Lung (tissue), 12 donors: ENCODE results near the gene HSP90AB1. TPM values are rescaled to one million over a fixed set of nuclear protein-coding genes. Genes with fewer than 3 reads are reported as not detected.

Experiments used
- ATAC-seq: fragments of 200-7000 bp; cut with Tn5 transposase; one replicate; pipeline ENCODE4 v1.9.1; 2020; ENCODE audit warnings: moderate number of reproducible peaks; ENCODE audit not compliant: insufficient read depth, low FRiP score
- DNase-seq, 3 donors: peaks; one replicate each; pipeline ENCODE4 v3.0.0-alpha.2; 2013 to 2017
- H3K27ac ChIP-seq, 2 donors: one replicate each; pipeline ENCODE4 v1.5.1; 2013; ENCODE audit warnings: mild to moderate bottlenecking in 2 of 2, moderate library complexity in 2 of 2, control low read depth in 1 of 2, inconsistent platforms in 1 of 2, low read depth in 1 of 2, low read length in 1 of 2
- H3K27me3 ChIP-seq, 3 donors: one replicate each; pipeline ENCODE4 v1.5.1; 2013; ENCODE audit warnings: low read length in 2 of 3; ENCODE audit not compliant: control insufficient read depth in 3 of 3, insufficient read depth in 3 of 3
- H3K36me3 ChIP-seq, 4 donors: one replicate each; pipeline ENCODE4 v1.5.1; 2013; ENCODE audit warnings: low read length in 4 of 4, mild to moderate bottlenecking in 1 of 4, moderate library complexity in 1 of 4; ENCODE audit not compliant: control insufficient read depth in 4 of 4, insufficient read depth in 4 of 4
- H3K4me1 ChIP-seq, 5 donors: one replicate each; pipeline ENCODE4 v1.5.1; 2013; ENCODE audit warnings: low read length in 5 of 5, mild to moderate bottlenecking in 2 of 5, moderate library complexity in 1 of 5; ENCODE audit not compliant: control insufficient read depth in 5 of 5, insufficient read depth in 5 of 5
- H3K4me3 ChIP-seq: one replicate; pipeline ENCODE4 v1.5.1; 2013; ENCODE audit warnings: mild to moderate bottlenecking, control low read depth, moderate library complexity
- H3K9ac ChIP-seq, 2 donors: one replicate each; pipeline ENCODE4 v1.5.1; 2013; ENCODE audit warnings: low read length in 2 of 2, control low read depth in 1 of 2; ENCODE audit not compliant: insufficient read depth in 1 of 2
- H3K9me3 ChIP-seq, 4 donors: one replicate each; pipeline ENCODE4 v1.5.1; 2013; ENCODE audit warnings: low read length in 3 of 4, mild to moderate bottlenecking in 1 of 4, moderate library complexity in 1 of 4; ENCODE audit not compliant: control insufficient read depth in 4 of 4, insufficient read depth in 3 of 4
- CTCF ChIP-seq: IDR thresholded peaks from 2 replicates; pipeline ENCODE4 v1.5.1; 2012; ENCODE audit warnings: mild to moderate bottlenecking; ENCODE audit errors: control extremely low read depth, extremely low read depth
- WGBS, 2 donors: extraction: QIAGEN DNeasy Blood & Tissue Kit; methylation state at CpG; one replicate each; pipeline ENCODE4 v1.1.7; 2013; 5-methylcytosine and 5-hydroxymethylcytosine counted together
- polyA plus RNA-seq, 2 donors: library from polyadenylated mRNA; stranded (reverse); fragments of 200-250 nt; gene quantifications; one replicate each; pipeline ENCODE4 v1.2.1, GENCODE V29; 2013
- total RNA-seq, 2 donors: library from RNA; depleted of rRNA in 1 of 2; stranded (reverse); fragments of >200 nt in 1 of 2; gene quantifications; one replicate each; pipeline ENCODE4 v1.2.1, GENCODE V29; 2014 to 2021
- donor health status: control.
- donor health status: control.
- donor health status: Bipolar disorder and iron deficiency.
- donor health status: healthy.
- donor health status: DM: yes; HTN: yes; CAD: no.

Gene HSP90AB1
- total and polyA plus RNA-seq, 4 donors, result 289 to 700 (median 509) TPM

- H3K36me3 ChIP-seq, result no peaks in the 10 kb centered on the region
- peak; percentile 65 to 83 (median 82) for DNase-seq
- no peak for TF ChIP-seq CTCF
- no peak within 1 kb of the TSS for H3K9ac ChIP-seq
- H3K4me1 ChIP-seq, result peaks cover 12 to 49% (median 20%) of the 10 kb centered on the region in 5 donors
- H3K27me3 ChIP-seq, result no peaks in the 10 kb centered on the region
- no peaks in the 10 kb centered on the region for H3K9me3 ChIP-seq
- H3K27ac ChIP-seq, result peak within 1 kb of the TSS; percentile 27 to 92
- ATAC-seq, result peak; percentile 38
- H3K4me3 ChIP-seq, result peak within 1 kb of the TSS; percentile 51
- WGBS, 2 donors, result 0 to 1% methylated on average over 29 to 73 of the region's 73 CpGs
Measured at GRCh38 chr6:44223319-44224028, 23.4 kb upstream of the HSP90AB1 start, which contains the start of gene SLC29A1. SLC29A1 (plus strand) TSS chr6:44223595; CDS start chr6:44227314, 3,719 bp downstream.

GRCh38 chr6:44224029-44224964 lies 22.6 kb upstream of the HSP90AB1 start:
- H3K4me1 ChIP-seq, result peaks cover 12 to 42% (median 17%) of the 10 kb centered on the region in 5 donors
- H3K36me3 ChIP-seq, result no peaks in the 10 kb centered on the region
- no peak overlapping the region for H3K9ac ChIP-seq
- 12 to 14% methylated on average over 18 of the region's 18 CpGs for WGBS, 2 donors
- H3K4me3 ChIP-seq, result no peak overlapping the region
- DNase-seq, result peak in 2 of 3 donors; percentile 22 to 49
- no peak for ATAC-seq
- H3K9me3 ChIP-seq, result no peaks in the 10 kb centered on the region
- TF ChIP-seq CTCF, result no peak
- no peaks in the 10 kb centered on the region for H3K27me3 ChIP-seq
- peak overlapping the region in 1 of 2 donors; percentile 78 for H3K27ac ChIP-seq

GRCh38 chr6:44224965-44225305 lies 22.0 kb upstream of the HSP90AB1 start:
- ATAC-seq (no peak), DNase-seq (no peak)
- Histone ChIP-seq H3K27me3 (no peaks in the 10 kb centered on the region), H3K36me3 (peaks cover 0 to 3% (median 0%) of the 10 kb centered on the region in 4 donors), H3K4me3 (no peak overlapping the region), H3K9me3 (no peaks in the 10 kb centered on the region), H3K4me1 (peaks cover 12 to 37% (median 17%) of the 10 kb centered on the region in 5 donors), H3K9ac (no peak overlapping the region), H3K27ac (peak overlapping the region in 1 of 2 donors; percentile 78)
- 85 to 94% methylated on average over 4 of the region's 4 CpGs for WGBS, 2 donors
- no peak for TF ChIP-seq CTCF
